Embryonic facial prominence (tissue), 1 donor: ENCODE results near the gene FAM241A.
"Not testable (repeated sequence)": the region's sequence is repeated elsewhere in the genome, so short reads cannot be mapped to it uniquely, and the experiment has no call there.

ENCODE experiments used
- DNase-seq: peaks from one replicate; pipeline ENCODE4 v3.0.0-alpha.2; 2016; ENCODE audit errors: extremely low spot score

FAM241A gene

DNA sequence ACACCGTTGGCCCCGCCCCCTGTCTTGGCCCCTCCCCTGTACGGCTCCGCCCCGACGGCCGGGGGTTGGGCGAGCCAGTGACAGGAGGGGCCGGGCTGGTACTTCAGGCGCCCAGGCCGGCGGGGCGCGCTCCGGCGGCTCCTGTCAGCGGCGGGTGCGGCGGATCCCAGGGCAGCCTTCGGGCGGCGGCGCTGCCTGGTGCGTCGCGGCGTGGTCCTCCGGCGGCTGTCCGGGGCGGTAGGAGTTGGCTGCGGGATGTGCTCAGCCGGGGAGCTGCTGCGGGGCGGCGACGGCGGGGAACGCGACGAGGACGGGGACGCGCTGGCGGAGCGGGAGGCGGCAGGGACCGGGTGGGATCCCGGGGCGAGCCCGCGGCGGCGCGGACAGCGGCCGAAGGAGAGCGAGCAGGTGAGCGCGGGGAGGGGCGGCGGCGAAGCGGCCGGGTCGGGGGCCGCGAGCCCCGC, at the start of gene FAM241A:
Gene FAM241A (plus strand): TSS at position 129 of the 464 bp plus-strand sequence. CDS start 127 bp downstream, at position 256.
- DNase-seq, result peak; percentile 65

GRCh38 chr4:112098841-112099530, 46.3 kb upstream of the FAM241A start:
- DNase-seq, result no peak

DNA sequence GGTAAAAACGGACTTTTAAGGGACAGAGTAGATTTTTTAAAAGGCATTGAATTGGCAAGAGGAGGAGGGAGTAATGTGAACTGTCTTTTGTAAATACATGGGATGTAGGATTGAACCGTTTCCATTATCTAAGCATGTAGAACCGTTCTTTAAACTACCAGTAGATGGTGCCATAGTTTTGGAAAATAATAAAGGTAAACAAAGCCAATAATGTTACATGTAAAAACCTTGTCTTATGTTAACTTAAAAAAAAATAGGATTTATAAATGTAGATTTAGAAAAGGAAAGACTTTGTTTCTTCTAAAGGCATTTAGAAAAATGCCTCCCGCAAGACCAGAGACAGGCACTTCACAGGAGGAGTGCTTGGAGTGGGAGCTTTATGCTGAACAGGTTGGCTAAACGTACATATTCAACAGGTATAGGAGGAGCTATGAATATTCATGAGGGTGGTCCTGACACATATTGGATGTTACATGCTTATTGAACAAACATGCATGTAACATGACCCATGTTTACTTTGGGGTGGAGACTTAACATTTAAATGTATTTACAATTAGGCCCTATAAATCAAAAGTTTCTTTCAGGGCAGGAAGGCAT, 45.5 kb upstream of the FAM241A start:
- peak; percentile 73 for DNase-seq

- DNase-seq, result no peak
Observed at GRCh38 chr4:112102875-112103370, 42.3 kb upstream of the FAM241A start.

DNA sequence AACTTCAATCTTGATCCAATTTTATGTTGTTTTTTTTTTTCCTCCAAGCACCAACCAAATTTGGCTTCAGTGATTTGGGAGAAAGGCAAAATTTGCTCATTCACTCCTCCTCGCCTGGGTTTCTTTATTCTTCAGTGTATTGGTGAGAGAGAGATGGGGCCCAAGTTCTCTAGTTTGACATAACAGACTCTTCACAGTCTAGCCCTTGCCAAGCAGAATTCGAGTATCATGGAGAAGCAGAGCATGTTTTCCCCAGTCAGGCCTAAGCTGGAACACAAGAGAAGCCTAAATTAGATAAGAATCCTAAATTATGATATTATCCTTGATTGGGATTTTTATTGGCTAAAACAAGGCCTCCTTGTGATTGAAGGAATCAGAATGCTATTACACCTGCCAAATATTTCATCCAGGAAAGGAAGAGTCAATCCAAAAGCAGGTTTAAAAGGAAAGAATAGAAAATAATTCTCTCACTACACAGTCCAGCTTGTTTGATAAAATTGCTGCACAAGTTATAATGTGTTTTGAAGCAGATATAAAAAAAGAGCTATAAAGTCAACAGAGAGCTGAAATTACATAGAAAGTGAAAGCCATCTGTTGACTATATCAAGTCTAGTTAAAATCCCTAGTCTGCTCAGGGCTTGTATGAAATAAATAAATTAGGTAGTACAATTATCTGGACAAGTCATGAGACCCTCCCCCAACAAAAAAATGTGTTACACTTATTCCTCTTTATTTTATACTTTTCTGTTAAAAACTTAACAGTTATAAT, 39.9 kb upstream of the FAM241A start:
- no peak for DNase-seq

GRCh38 chr4:112109360-112110058, 35.7 kb upstream of the FAM241A start:
- DNase-seq, result no peak

GRCh38 chr4:112110059-112110425, 35.2 kb upstream of the FAM241A start:
- no peak for DNase-seq

DNA sequence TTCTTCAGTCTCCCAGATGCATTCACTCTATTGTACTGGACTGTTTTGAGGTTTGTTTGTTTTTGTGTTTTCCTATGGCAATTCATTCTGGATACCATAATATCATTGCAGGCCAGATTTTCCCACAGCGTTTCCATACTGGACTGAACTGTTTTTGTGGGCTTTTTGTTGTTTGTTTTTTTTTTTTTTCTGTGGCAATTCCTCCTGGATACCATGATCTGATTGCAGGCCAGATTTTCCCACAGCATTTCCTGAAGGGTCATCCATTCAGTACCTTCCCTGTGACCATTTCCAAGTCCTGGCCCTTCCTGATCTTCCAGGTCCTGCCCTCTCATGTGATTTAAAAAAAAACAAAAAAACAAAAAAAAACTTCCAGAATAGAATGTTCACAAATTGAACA, 33.9 kb upstream of the FAM241A start:
- no peak for DNase-seq

- DNase-seq, result not testable (repeated sequence)
Observed at GRCh38 chr4:112112095-112112494, 33.2 kb upstream of the FAM241A start.

GRCh38 chr4:112112590-112113170, 32.6 kb upstream of the FAM241A start:
- DNase-seq, result no peak

DNA sequence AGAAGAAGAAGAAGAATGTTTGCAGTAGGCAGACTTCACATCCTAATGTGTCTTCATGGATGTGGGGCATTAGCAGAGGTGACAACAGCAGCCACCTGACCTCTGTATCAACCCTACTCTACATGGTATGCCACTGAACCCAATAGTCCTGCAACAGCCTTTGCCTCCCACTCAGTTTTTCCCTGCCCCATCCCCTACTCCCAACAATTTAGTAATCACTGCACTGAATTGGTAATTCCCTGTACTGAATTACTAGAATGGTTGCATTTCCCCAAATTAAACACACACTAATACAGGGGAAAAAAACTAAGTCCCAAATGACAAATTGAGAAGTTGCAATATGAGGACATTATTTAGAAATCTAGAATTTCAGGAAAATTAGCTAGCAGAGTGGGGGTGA, 31.4 kb upstream of the FAM241A start:
- DNase-seq, result no peak

- DNase-seq, result no peak
Observed at GRCh38 chr4:112114452-112114851, 30.8 kb upstream of the FAM241A start.

GRCh38 chr4:112118742-112119352, 26.4 kb upstream of the FAM241A start:
- no peak for DNase-seq

- no peak for DNase-seq
Observed at GRCh38 chr4:112119353-112119783, 25.9 kb upstream of the FAM241A start.

DNA sequence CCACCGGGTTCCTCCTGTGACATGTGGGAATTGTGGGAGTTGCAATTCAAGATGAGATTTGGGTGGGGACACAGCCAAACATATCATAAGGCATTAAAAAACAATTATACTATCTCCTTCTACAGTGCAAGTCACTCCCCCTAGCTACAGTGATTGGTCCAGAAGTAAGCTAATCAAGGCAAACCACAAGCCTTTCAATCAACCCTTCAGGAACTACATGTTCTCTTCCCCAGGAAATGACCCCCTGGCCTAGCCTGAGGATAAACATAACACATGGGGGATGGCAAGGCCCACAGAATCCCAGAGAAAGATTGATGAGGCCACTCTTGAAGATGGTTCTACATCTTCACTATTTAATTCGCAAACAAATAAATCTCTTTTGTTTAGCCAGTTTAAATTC, 25.2 kb upstream of the FAM241A start:
- DNase-seq, result no peak

- no peak for DNase-seq
Observed at GRCh38 chr4:112125416-112125815, 19.8 kb upstream of the FAM241A start.

GRCh38 chr4:112127048-112127637, 18.1 kb upstream of the FAM241A start:
- DNase-seq, result no peak

GRCh38 chr4:112127803-112128202, 17.5 kb upstream of the FAM241A start:
- no peak for DNase-seq

- no peak for DNase-seq
Observed at GRCh38 chr4:112128452-112128851, 16.8 kb upstream of the FAM241A start.

GRCh38 chr4:112130906-112131305, 14.3 kb upstream of the FAM241A start:
- DNase-seq, result no peak

DNA sequence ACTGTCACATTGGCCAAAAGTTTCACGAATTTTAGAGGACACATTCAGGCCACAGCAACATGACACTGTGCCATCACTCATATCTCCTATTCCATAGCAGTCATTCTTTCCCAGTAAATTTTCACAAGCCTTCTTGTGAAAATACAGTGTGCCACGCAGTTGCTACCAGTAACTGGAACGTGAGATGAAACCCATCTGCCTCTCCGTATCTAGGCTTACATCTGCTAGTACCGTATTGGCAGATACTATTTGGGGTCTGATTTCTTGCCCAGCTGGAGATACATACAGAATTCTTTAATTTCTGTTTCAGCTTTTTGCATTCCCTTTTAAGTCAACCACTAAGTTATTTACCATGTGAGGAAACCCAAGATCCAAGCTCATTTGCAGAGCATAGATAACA, 8.7 kb upstream of the FAM241A start:
- DNase-seq, result no peak
